HepG2 (cell line): ENCODE results near the gene PPP6R2. TPM values are rescaled to one million over a fixed set of nuclear protein-coding genes. Genes with fewer than 3 reads are reported as not detected.

ENCODE experiments used
- ELF3 ChIP-seq: IDR thresholded peaks from 2 replicates; pipeline ENCODE4 v1.6.1; 2016; ENCODE audit warnings: missing genetic modification reagents, missing compliant biosample characterization
- FOXP1 ChIP-seq, 2 experiments: fragments of 450-650 bp in 1 of 2; IDR thresholded peaks; 2 replicates each; pipeline ENCODE4 v1.6.1; 2017 to 2018; ENCODE audit warnings: antibody characterized with exemption in 1 of 2
- GABPA ChIP-seq, 2 experiments: IDR thresholded peaks; 2 replicates each; pipeline ENCODE4 v1.6.1; 2011 to 2016; ENCODE audit warnings: low read depth in 2 of 2, low read length in 1 of 2, missing biosample characterization in 1 of 2, missing genetic modification characterization in 1 of 2
- HOXA5 ChIP-seq: sonication (generic); formaldehyde crosslinking; IDR thresholded peaks from 2 replicates; pipeline ENCODE4 v1.4.0; 2020; ENCODE audit warnings: missing genetic modification reagents
- KAT7 ChIP-seq: IDR thresholded peaks from 2 replicates; pipeline ENCODE4 v1.6.1; 2018; ENCODE audit warnings: borderline replicate concordance, missing compliant biosample characterization
- NR2F1 ChIP-seq, 2 experiments: fragments of 450-650 bp in 1 of 2; formaldehyde crosslinking in 1 of 2; IDR thresholded peaks; 2 replicates each; pipeline versions ENCODE4 v1.5.0 to v1.6.1; 2016 to 2020; ENCODE audit warnings: mild to moderate bottlenecking in 1 of 2, missing compliant biosample characterization in 1 of 2, missing genetic modification reagents in 1 of 2, moderate library complexity in 1 of 2
- RXRA ChIP-seq: sonication (generic); formaldehyde crosslinking; IDR thresholded peaks from 2 replicates; pipeline ENCODE4 v1.5.1; 2020; ENCODE audit warnings: missing genetic modification reagents
- SIN3A ChIP-seq: IDR thresholded peaks from 2 replicates; pipeline ENCODE4 v1.6.1; 2011; ENCODE audit warnings: low read depth, mild to moderate bottlenecking, control low read depth, low read length, borderline replicate concordance
- SP1 ChIP-seq, 2 experiments: fragments of 450-650 bp in 1 of 2; sonication (generic) in 1 of 2; formaldehyde crosslinking in 1 of 2; IDR thresholded peaks; 2 replicates each; pipeline versions ENCODE4 v1.4.0 to v1.6.1; 2016 to 2020; ENCODE audit warnings: missing genetic modification reagents in 1 of 2
- TCF7L2 ChIP-seq: IDR thresholded peaks from 2 replicates; pipeline ENCODE4 v1.6.1; 2011; ENCODE audit warnings: mild to moderate bottlenecking, low read depth, low read length, moderate library complexity
- YY1 ChIP-seq: IDR thresholded peaks from 2 replicates; pipeline ENCODE4 v1.6.1; 2011; ENCODE audit warnings: low read length, low read depth, moderate library complexity, mild to moderate bottlenecking; ENCODE audit not compliant: insufficient read depth, insufficient replicate concordance
- ZMYM2 ChIP-seq: sonication (generic); formaldehyde crosslinking; IDR thresholded peaks from 2 replicates; pipeline ENCODE4 v1.8.0; 2022; ENCODE audit warnings: mild to moderate bottlenecking, missing genetic modification reagents
- ZNF33A ChIP-seq: sonication (generic); formaldehyde crosslinking; IDR thresholded peaks from 2 replicates; pipeline ENCODE4 v1.5.1; 2020; ENCODE audit warnings: missing genetic modification reagents, mild to moderate bottlenecking, moderate library complexity, borderline replicate concordance
- ZNF543 ChIP-seq: sonication (generic); formaldehyde crosslinking; IDR thresholded peaks from 2 replicates; pipeline ENCODE4 v1.4.0; 2020; ENCODE audit warnings: mild to moderate bottlenecking, missing genetic modification reagents
- ZNF549 ChIP-seq: sonication (generic); formaldehyde crosslinking; IDR thresholded peaks from 2 replicates; pipeline ENCODE4 v1.5.0; 2020; ENCODE audit warnings: missing genetic modification reagents
- ZNF563 ChIP-seq: sonication (generic); formaldehyde crosslinking; IDR thresholded peaks from 2 replicates; pipeline ENCODE4 v1.8.0; 2022; ENCODE audit warnings: mild to moderate bottlenecking, moderate library complexity, missing genetic modification reagents
- ZNF709 ChIP-seq: sonication (generic); formaldehyde crosslinking; IDR thresholded peaks from 2 replicates; pipeline ENCODE4 v1.5.0; 2020; ENCODE audit warnings: mild to moderate bottlenecking, missing genetic modification reagents
- ZNF878 ChIP-seq: sonication (generic); formaldehyde crosslinking; IDR thresholded peaks from 2 replicates; pipeline ENCODE4 v1.8.1; 2023; ENCODE audit warnings: mild to moderate bottlenecking, missing genetic modification reagents, moderate library complexity
- ZNF879 ChIP-seq: sonication (generic); formaldehyde crosslinking; IDR thresholded peaks from 2 replicates; pipeline ENCODE4 v1.8.1; 2023; ENCODE audit warnings: missing genetic modification reagents
- polyA plus RNA-seq, 8 experiments: library from polyadenylated mRNA; depleted of rRNA in 3 of 8; stranded (reverse) in 7 of 8; unstranded in 1 of 8; fragments of >200 nt; fragmentation: Illumina TruSeq in 4 of 8; extraction: Trizol in 4 of 8; gene quantifications; 2 replicates each; pipeline versions ENCODE4 v1.2.1 to v1.2.3, GENCODE V29; 2011 to 2016; ENCODE audit warnings: low read depth in 4 of 8, missing spikeins in 1 of 8, mixed read lengths in 1 of 8; ENCODE audit not compliant: insufficient read depth in 1 of 8
- total RNA-seq, 5 experiments: library from RNA; depleted of rRNA; stranded (reverse); fragments of >200 nt; fragmentation: Illumina TruSeq; extraction: Trizol; gene quantifications; 2 replicates each; pipeline ENCODE4 v1.2.3, GENCODE V29; 2016; ENCODE audit warnings: low read depth in 1 of 5
- TF ChIP-seq, protein P1 (sequence below): sonication (generic); formaldehyde crosslinking; IDR thresholded peaks from 2 replicates; pipeline ENCODE4 v1.4.0; 2020; ENCODE audit warnings: missing genetic modification reagents
- TF ChIP-seq, protein P2 (sequence below): sonication (generic); formaldehyde crosslinking; IDR thresholded peaks from 2 replicates; pipeline ENCODE4 v1.4.0; 2020; ENCODE audit warnings: missing genetic modification reagents, mild to moderate bottlenecking, borderline replicate concordance

Gene PPP6R2
- total and polyA plus RNA-seq, 2 of the 13 experiments (the other 11 are each of a cell fraction or from before 2014, with no cell fraction given): 55.0 to 102 TPM

DNA sequence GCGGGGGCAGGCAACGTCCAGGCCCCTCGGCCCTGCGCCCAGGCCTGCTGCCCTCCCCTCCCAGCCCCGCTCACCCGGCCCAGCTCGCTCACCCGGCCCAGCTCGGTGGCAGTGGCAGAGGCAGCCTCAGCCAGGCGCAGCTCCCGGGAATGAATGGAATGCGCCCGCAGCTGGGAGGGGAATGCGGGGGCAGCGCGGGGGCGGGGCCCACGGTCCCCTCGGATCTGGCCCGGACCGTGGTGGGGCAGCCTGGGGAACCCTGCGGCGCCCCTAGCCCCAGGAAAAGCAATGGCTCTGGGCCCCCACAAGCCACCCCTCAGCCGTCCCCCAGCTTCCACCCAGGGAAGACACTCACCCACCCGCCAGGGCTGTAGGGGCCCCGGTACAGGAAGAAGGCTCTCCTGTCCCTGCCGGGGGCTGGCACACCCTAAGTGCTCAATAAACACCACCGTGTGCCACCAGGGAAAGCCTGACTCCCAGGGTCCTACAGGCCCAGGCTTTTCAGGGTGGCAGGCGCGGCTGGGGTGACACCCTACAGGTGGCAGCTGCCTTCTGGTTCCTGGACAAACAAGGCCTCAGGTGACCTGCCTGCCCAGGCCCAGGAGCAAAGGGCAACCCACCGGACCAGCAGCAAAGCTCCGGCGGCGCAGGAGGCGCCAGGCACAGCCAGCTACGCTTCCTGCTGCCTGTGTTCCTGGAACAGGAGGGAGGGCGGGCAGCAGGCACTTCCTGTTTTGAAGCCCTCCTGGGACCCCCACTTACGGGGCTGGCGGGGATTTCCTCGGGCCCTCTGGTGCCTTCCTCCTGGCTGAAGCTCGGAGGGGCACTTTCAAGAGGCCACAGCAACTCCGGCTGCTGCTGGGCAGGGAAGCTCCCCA, 49.4 kb upstream of the PPP6R2 start (continued):
- TF ChIP-seq ZNF563 (CRISPR knock-in tag): peak; percentile 76; the same call in 1 of the 2 replicates
- TF ChIP-seq NR2F1 (CRISPR knock-in tag; IDR thresholded peaks at IDR 0.05): peak; percentile 71 to 79
- no peak for TF ChIP-seq FOXP1 (IDR thresholded peaks at IDR 0.05)
- TF ChIP-seq FOXP1 (CRISPR knock-in tag; IDR thresholded peaks at IDR 0.05): peak; percentile 60
- TF ChIP-seq ZNF709 (CRISPR knock-in tag): peak; percentile 64; the same call in 1 of the 2 replicates
- TF ChIP-seq HOXA5 (CRISPR knock-in tag): 0 out of 2 replicates have a peak, but pooled peaks have one; percentile 50
- no peak for TF ChIP-seq ZNF879 (CRISPR knock-in tag)
- peak; percentile 99 for TF ChIP-seq RXRA (CRISPR knock-in tag)
- peak; percentile 94 for TF ChIP-seq ZNF549 (CRISPR knock-in tag)
- no peak for TF ChIP-seq YY1
- TF ChIP-seq ELF3 (CRISPR knock-in tag): peak; percentile 99
- TF ChIP-seq ZNF878: no peak
- no peak for TF ChIP-seq TCF7L2
- TF ChIP-seq GABPA (IDR thresholded peaks at IDR 0.05; ENCODE audit: low read depth, low read length): peak; percentile 49
- peak; percentile 80 for TF ChIP-seq GABPA (CRISPR knock-in tag; IDR thresholded peaks at IDR 0.05; ENCODE audit: low read depth)
- TF ChIP-seq ZMYM2: peak; percentile 47; the same call in 1 of the 2 replicates
- TF ChIP-seq, protein P1, sequence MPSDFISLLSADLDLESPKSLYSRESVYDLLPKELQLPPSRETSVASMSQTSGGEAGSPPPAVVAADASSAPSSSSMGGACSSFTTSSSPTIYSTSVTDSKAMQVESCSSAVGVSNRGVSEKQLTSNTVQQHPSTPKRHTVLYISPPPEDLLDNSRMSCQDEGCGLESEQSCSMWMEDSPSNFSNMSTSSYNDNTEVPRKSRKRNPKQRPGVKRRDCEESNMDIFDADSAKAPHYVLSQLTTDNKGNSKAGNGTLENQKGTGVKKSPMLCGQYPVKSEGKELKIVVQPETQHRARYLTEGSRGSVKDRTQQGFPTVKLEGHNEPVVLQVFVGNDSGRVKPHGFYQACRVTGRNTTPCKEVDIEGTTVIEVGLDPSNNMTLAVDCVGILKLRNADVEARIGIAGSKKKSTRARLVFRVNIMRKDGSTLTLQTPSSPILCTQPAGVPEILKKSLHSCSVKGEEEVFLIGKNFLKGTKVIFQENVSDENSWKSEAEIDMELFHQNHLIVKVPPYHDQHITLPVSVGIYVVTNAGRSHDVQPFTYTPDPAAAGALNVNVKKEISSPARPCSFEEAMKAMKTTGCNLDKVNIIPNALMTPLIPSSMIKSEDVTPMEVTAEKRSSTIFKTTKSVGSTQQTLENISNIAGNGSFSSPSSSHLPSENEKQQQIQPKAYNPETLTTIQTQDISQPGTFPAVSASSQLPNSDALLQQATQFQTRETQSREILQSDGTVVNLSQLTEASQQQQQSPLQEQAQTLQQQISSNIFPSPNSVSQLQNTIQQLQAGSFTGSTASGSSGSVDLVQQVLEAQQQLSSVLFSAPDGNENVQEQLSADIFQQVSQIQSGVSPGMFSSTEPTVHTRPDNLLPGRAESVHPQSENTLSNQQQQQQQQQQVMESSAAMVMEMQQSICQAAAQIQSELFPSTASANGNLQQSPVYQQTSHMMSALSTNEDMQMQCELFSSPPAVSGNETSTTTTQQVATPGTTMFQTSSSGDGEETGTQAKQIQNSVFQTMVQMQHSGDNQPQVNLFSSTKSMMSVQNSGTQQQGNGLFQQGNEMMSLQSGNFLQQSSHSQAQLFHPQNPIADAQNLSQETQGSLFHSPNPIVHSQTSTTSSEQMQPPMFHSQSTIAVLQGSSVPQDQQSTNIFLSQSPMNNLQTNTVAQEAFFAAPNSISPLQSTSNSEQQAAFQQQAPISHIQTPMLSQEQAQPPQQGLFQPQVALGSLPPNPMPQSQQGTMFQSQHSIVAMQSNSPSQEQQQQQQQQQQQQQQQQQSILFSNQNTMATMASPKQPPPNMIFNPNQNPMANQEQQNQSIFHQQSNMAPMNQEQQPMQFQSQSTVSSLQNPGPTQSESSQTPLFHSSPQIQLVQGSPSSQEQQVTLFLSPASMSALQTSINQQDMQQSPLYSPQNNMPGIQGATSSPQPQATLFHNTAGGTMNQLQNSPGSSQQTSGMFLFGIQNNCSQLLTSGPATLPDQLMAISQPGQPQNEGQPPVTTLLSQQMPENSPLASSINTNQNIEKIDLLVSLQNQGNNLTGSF (CRISPR knock-in tag): peak; percentile 46; the same call in 1 of the 2 replicates
- TF ChIP-seq SIN3A: peak; percentile 60; the same call in 1 of the 2 replicates
- TF ChIP-seq ZNF543 (CRISPR knock-in tag): 0 out of 2 replicates have a peak, but pooled peaks have one; percentile 45
- TF ChIP-seq, protein P2, sequence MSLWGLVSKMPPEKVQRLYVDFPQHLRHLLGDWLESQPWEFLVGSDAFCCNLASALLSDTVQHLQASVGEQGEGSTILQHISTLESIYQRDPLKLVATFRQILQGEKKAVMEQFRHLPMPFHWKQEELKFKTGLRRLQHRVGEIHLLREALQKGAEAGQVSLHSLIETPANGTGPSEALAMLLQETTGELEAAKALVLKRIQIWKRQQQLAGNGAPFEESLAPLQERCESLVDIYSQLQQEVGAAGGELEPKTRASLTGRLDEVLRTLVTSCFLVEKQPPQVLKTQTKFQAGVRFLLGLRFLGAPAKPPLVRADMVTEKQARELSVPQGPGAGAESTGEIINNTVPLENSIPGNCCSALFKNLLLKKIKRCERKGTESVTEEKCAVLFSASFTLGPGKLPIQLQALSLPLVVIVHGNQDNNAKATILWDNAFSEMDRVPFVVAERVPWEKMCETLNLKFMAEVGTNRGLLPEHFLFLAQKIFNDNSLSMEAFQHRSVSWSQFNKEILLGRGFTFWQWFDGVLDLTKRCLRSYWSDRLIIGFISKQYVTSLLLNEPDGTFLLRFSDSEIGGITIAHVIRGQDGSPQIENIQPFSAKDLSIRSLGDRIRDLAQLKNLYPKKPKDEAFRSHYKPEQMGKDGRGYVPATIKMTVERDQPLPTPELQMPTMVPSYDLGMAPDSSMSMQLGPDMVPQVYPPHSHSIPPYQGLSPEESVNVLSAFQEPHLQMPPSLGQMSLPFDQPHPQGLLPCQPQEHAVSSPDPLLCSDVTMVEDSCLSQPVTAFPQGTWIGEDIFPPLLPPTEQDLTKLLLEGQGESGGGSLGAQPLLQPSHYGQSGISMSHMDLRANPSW: no peak
- 0 out of 2 replicates have a peak, but pooled peaks have one; percentile 61 for TF ChIP-seq ZNF33A
- no peak for TF ChIP-seq SP1 (IDR thresholded peaks at IDR 0.05)
- peak; percentile 4; the same call in 1 of the 2 replicates for TF ChIP-seq SP1 (CRISPR knock-in tag; IDR thresholded peaks at IDR 0.05)
- TF ChIP-seq KAT7: peak; percentile 84
